GM18511 (cell line): ENCODE measurements around the gene ATG9B.

Experiments used
- ATAC-seq: cut with Tn5 transposase; IDR thresholded peaks from one replicate; pipeline ENCODE4 v1.9.1; 2021; ENCODE audit warnings: mild to moderate bottlenecking, moderate library complexity; ENCODE audit not compliant: unreplicated experiment

ATG9B gene, protein sequence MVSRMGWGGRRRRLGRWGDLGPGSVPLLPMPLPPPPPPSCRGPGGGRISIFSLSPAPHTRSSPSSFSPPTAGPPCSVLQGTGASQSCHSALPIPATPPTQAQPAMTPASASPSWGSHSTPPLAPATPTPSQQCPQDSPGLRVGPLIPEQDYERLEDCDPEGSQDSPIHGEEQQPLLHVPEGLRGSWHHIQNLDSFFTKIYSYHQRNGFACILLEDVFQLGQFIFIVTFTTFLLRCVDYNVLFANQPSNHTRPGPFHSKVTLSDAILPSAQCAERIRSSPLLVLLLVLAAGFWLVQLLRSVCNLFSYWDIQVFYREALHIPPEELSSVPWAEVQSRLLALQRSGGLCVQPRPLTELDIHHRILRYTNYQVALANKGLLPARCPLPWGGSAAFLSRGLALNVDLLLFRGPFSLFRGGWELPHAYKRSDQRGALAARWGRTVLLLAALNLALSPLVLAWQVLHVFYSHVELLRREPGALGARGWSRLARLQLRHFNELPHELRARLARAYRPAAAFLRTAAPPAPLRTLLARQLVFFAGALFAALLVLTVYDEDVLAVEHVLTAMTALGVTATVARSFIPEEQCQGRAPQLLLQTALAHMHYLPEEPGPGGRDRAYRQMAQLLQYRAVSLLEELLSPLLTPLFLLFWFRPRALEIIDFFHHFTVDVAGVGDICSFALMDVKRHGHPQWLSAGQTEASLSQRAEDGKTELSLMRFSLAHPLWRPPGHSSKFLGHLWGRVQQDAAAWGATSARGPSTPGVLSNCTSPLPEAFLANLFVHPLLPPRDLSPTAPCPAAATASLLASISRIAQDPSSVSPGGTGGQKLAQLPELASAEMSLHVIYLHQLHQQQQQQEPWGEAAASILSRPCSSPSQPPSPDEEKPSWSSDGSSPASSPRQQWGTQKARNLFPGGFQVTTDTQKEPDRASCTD

DNA sequence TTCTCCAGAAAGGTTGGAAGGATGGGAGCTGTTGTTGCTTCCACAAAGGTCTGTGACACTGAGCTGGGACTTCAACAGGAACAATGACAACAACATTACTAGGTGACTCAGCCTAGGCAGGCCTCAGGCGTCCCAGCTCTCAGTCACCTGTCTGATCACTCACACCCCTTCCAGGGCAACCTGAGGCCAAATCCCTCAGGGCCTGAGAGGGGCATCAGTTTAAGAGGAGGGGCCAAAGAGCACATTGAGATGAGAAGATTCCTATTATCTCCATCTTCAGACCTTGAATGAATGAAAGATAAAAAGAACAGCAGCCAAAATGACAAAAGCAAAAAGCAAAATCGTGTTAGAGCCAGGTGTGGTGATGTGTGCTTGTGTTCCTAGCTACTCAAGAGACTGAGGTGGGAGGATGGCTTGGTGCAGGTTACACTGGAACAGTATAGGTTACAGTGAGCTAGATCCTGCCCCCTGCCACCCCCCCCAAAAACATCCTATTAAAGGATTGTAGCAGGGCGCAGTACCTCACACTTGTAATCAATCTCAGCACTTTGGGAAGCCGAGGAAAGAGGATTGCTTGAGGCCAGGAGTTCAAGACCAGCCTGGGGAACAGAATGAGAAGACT is at the start of gene ATG9B:
Gene ATG9B, minus strand, starts transcription at position 60 of the 622 bp plus-strand sequence. CDS start 71 bp downstream, outside the sequence.
- no peak for ATAC-seq

DNA sequence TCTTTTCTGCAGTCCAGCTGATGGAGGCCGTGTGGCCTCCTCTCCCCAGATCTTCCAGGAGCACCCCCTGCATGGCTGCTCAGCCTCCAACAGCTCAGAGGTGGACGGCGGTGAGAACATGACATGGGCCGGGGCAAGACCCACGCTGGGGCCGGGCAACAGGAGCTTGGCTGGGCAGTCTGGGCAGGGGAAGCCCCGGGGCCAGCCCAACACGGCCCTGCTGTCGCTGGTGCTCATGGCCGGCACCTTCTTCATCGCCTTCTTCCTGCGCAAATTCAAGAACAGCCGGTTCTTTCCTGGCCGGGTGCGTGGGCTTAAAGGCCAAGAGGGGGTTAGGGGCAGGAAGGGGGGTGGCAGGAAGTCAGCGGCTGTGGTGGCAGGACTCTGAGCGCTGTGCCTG is 49.7 kb upstream of the ATG9B start:
- ATAC-seq: no peak

DNA sequence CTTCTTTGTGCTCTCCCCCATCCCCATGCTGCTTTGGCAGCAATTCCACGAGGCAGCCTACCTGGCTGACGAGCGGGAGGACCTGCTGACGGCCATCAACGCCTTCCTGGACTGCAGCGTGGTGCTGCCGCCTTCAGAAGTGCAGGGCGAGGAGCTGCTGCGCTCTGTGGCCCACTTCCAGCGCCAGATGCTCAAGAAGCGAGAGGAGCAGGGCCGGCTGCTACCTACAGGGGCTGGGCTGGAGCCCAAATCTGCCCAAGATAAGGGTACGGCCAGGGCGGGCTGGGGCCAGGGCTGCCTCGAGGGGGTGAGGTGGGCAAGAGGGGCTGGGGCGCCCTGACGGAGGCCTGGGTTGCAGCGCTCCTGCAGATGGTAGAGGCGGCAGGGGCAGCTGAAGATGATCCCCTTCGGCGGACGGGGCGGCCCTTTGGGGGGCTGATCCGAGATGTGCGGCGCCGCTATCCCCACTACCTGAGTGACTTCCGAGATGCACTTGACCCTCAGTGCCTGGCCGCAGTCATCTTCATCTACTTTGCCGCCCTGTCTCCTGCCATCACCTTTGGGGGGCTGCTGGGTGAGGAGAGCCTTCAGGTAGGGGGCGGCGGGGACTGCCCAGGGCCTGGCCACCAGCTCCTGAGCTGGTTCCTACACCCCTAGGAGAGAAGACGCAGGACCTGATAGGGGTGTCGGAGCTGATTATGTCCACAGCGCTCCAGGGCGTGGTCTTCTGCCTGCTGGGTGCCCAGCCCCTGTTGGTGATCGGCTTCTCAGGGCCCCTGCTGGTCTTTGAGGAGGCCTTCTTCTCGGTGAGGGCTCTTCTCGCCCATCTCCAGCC is 47.0 kb upstream of the ATG9B start:
- ATAC-seq: no peak

DNA sequence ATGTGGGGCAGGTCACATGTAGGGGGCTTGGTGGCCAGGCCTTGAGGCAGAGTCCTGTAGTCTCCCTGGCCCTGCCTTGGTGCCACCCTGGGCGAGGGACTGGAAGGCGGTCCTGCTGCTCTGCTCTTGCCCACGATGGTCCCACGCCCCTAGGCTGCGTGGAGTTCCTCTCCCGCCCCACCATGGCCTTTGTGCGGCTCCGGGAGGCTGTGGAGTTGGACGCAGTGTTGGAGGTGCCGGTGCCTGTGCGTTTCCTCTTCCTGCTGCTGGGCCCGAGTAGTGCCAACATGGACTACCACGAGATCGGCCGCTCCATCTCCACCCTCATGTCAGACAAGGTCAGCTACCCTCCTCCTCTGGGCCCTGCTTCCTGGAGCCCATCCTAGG is 46.3 kb upstream of the ATG9B start:
- no peak for ATAC-seq

DNA sequence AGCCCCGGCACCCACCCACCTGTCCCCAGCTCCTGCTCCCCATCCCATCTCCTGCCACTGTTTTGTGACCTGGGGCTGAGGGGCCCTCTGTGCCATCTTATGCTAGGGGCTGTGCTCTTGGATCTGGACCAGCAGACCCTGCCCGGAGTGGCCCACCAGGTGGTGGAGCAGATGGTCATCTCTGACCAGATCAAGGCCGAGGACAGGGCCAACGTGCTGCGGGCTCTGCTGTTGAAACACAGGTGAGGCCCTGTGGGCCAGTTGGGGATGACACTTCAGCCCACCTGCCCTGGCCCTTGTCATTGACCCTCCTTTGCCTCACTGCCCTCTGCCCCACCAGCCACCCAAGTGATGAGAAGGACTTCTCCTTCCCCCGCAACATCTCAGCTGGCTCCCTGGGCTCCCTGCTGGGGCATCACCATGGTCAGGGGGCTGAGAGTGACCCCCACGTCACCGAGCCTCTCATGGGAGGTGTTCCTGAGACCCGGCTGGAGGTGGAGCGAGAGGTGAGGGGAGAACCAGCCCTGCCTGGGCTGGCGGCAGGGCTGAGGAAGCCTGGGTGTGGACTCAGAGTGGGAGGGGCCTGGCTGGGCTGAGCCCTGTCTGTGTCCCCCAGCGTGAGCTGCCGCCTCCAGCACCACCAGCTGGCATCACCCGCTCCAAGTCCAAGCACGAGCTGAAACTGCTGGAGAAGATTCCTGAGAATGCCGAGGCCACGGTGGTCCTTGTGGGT is 45.7 kb upstream of the ATG9B start:
- ATAC-seq: no peak

DNA sequence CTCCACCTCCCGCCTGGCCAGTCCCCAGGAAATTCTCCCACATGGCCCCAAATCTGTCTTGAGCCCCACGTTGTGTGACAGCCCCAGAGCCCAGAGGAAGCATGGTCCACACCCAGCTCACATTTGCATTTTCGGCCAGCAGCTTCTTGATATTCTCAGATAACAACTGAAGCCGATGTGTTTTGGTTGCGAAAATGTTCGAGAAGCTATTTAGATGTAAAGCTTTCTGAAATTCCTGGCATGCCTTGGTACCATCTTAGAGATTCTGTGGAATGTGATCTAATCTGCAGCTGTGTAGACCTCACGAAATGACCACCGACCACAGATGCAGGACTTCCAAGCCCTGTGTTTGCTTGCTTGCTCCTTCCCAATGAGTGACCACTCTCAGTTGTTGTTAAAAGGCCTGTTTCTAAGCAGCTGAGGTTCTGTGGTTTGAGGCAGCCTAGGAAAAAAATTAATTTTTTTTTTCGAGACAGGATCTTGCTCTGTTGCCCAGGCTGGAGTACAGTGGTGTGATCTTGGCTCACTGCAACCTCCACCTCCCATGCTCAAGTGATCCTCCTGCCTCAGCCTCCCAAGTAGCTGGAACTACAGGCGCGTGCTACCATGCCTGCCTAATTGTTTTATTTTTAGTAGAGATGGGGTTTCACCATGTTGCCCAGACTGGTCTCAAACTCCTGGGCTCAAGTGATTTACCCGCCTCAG is 43.9 kb upstream of the ATG9B start:
- no peak for ATAC-seq

DNA sequence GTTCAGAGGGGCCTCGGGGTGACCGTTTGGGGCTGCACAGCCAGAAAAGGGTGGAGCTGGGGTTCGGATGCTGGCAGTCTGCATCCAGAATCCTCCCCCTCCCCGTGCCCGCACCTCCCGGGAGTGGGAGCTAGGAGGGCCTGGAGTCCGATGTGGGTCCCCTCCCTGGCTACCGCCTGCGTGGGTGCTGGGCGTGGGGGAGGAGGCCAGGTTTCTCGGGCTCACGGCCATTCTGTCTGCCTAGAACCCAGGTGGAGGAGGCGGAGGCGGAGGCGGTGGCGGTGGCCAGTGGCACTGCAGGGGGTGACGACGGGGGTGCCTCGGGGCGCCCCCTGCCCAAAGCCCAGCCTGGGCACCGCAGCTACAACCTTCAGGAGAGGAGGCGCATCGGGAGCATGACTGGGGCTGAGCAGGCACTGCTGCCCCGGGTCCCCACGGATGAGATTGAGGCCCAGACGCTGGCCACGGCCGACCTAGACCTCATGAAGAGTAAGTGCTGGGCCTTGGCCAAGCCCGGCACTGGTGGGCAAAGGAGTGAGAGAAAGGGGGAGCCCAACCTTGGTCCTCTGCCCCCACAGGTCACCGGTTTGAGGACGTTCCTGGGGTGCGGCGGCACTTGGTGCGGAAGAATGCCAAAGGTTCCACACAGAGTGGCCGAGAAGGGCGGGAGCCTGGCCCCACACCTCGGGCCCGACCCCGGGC is 42.1 kb upstream of the ATG9B start:
- ATAC-seq: no peak

DNA sequence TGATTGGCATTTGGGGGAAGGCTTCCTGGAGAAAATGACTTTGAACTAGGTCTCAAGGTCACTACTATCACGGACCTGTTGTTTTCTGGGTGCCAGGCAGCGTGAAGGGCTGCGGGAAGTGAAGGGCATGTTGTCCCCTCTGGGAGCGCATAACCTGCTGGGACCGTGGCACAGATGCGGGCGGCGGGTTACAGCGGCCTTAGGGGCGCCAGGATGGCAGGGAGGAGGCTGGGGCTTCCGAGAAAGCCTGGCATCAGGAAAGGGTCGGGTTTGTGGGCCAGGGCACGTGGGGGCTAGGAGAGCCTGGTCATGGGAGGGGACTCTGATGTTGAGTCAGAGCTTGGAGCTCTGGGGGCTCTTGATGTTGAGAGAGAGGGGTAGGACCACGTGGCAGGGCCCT is 41.2 kb upstream of the ATG9B start:
- no peak for ATAC-seq

DNA sequence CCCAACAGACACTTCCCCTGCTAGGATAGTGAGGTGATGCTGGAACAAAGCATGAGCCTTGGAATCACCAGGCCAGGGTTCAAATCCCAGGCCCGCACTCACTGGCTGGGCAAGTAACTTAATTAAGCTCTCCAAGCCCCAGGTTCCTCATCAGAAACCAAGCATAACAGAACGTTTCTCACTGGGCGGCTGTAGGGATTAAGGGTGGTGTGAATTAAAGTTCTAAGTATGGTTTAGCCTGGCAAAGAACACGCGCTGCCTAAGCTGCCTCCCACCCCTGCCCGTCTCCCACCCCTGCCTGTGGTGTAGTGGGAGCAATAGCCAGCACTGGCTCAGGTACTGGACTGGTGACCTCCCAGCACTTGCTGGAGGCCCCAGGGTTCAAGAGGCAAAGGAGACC is 40.7 kb upstream of the ATG9B start:
- ATAC-seq: no peak

DNA sequence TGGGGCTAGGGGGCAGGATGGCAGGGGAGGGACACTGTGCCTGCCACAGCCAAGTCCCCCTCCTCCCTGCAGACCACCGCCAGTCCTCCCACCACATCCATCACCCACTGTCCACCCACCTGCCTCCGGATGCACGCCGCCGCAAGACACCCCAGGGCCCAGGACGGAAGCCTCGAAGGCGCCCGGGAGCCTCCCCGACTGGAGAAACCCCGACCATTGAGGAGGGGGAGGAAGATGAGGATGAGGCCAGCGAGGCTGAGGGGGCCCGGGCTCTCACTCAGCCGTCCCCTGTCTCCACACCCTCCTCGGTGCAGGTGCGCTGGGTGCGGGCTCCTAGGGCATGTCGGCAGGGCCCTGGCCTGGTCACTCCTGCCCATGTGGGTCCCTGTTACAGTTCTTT is 40.2 kb upstream of the ATG9B start:
- ATAC-seq: no peak

DNA sequence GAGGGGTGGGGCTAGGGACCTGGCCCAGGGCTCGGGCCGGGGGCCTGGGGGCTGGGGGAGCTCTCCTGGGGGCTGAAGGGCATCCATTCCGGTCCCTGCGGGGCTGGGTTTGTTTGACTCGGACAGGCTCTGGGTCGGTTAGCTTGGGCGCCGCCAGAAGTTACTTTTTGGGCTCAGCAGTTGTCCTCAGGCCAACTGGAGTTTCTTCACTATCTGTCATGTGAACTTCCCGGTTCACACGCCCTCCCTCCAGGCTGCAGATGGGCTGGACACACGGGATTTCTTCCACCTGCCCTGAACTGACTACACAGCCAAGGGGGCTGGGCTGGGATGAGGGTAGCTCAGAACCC is 38.9 kb upstream of the ATG9B start:
- no peak for ATAC-seq

DNA sequence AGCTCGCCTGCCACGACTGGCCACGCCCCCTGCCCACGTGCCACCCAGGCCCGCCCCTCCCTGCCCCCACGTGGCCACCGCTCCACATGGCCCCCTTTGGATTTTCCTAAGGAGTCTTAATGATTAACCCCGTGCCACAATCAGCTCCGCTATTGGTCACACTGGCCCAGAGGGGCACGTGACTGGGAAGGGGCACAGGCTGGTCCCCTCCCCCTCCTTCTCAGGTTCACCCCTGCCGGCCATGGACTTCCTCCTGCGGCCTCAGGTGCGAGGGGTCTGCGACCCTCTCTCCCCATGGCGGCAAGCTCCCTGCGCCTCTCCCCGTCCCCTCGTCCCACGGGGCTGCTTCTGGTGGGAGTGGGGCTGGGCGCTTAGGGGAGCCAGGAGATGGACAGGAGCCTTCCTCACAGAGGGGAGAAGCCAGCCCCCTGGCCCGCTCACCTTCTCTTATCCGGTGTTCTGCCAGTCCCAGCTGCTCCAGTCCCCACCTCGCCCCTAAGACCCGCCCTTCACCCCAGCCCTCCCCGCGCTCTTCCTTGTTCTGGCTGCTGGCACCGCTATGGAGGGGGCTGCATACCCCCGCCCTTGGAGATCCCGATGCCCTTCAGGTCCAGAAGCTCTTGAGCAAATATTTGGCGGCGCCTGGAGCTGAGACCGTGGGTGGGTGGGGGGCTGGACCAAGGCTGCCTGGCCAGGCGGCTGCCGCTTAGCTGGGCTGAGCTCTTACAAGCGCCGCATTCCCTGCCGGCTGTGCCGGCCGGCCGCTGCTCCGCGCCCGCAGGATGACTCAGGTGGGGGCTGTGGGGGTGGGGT is 38.3 kb upstream of the ATG9B start:
- ATAC-seq: no peak

DNA sequence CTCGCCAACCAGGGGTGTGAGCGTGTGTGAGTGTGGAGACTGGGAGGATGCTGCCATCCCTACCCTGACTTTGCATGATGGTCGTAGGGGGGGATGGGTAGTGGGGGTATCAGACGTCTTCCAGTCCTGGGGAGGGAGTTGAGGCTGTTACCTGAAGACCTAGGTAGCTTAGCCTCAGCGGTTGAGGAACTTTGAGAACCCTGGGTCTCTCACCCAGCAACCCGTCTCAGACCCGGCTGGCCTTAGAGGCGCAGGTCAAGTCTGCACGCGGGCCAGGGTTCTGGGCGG is 37.8 kb upstream of the ATG9B start:
- no peak for ATAC-seq

DNA sequence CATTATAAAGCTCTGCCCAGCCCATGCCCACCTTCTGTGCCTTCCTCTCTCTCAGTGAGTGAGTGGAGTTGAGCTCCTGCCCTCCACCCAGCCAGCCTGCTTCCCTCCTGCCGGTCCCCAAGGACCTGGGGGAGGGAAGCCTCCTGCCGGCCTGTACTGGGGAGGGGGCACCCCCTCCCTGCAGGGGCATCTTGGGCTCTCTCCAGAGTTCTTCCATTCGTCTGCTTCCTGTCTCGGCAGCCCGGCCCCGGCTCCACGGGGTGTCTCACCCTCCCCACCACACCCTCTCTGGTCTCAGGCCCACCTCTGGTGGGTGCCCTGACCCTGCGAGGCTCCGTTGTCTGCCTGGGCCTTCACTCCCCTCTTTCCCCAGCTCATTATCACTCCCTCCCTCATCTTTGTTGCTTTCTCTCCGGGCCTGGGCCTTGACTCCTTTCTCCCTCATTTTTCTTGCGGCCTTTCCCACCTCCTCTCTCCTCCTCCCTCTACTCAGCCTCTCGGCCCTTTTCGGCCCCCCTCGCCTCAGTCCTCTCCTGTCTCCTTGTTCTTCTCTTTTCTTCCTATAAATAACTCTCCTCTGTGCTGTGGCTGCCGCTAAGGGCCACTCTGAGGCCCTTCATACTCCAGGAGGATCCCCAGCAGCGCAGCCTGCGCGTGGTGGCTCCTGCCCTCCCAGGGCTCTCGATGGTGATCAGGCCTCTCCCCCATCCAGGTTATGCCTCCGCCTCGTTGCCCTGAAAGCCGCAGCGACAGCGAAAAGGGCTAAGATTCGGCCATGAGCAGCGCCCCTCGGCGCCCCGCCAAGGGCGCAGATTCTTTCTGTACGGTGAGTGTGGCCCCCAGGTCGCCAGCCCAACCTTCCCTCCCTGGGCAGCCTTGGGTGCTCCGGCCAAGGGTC is 37.2 kb upstream of the ATG9B start:
- no peak for ATAC-seq

DNA sequence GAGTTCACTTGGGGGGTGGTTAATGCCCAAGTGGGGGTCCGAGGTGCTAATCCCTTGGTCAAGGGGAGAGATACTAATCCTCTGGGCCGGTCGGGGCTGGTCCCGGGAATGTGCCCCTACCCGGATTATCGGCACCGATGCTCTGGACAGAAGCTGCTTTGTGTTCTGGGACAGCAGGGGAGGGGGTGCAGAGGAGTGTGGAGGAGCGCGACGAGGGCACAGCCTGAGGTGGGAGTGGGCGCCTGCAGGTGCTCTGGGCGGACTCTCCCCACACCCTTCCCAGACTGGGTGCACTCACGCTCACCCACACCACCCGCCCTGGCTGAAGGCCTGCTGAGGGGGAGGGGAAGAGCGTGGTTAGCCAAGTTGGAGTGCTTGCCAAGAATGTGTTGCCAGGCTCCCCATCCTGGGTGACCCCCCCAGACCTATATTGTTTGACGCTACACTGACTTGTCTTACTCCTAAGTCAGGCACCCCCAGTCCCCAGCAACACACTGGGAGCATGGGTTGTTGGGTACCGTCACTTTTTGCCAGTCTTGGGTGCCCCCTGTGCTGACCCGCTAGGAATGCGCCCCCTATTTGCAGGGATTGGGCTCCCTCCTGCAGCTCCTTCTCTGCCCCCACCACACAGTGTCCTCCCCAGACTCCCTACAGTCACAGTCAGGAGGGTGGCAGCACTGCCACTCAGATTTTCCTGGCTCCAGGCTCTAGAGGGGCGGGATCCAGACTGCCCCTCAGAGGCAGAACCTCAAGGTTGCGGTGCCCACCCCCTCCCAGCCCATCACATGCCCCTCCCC is 36.3 kb upstream of the ATG9B start:
- no peak for ATAC-seq

DNA sequence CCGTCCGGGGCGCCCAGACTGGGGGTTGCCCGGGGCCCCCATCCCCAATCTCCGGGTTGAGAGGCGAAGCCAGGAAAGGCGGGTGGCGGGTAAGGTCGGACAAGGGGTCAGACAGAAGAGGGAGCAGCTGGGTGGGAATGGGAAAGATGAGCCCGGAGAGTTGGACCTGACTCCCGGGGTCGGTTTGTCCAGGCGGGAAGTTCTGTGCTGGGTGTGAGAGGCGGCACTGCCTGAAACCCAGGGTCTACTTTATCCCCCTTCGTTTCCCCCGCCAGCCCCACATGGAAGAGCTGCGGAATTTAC is 35.8 kb upstream of the ATG9B start:
- no peak for ATAC-seq
